Keratinocyte (primary cell): Measurements from ENCODE around the gene MSI2. TPM values are rescaled to one million over a fixed set of nuclear protein-coding genes. Genes with fewer than 3 reads are reported as not detected.

Source experiments
- DNase-seq: peaks from one replicate; pipeline ENCODE4 v3.0.0-alpha.2; 2011; ENCODE audit warnings: low read depth, missing footprints, low spot score
- FAIRE-seq: peaks from 2 replicates; lab custom pipeline; 2011; peaks lifted over from hg19 to GRCh38; lab: Jason Lieb, UNC
- H2AFZ ChIP-seq: 2 replicates; pipeline ENCODE4 v1.6.0; 2012; ENCODE audit warnings: low read length, control low read depth, inconsistent platforms; ENCODE audit not compliant: control insufficient read depth
- H3K27ac ChIP-seq: 2 replicates; pipeline ENCODE4 v1.5.1; 2011; ENCODE audit warnings: low read length; ENCODE audit not compliant: control insufficient read depth, insufficient read depth
- H3K27me3 ChIP-seq: 3 replicates; pipeline ENCODE4 v1.6.0; 2011; ENCODE audit warnings: low read length; ENCODE audit not compliant: control insufficient read depth, insufficient read depth; ENCODE audit errors: extremely low read depth
- H3K36me3 ChIP-seq, 2 experiments: 2 replicates in 1 of 2; 3 replicates in 1 of 2; pipeline ENCODE4 v1.5.1; 2011; ENCODE audit warnings: low read length in 2 of 2, mild to moderate bottlenecking in 1 of 2; ENCODE audit not compliant: control insufficient read depth in 2 of 2, insufficient read depth in 2 of 2; ENCODE audit errors: extremely low read depth in 1 of 2
- H3K4me1 ChIP-seq: 3 replicates; pipeline ENCODE4 v1.5.1; 2011; ENCODE audit warnings: low read length; ENCODE audit not compliant: control insufficient read depth, insufficient read depth; ENCODE audit errors: extremely low read depth
- H3K4me2 ChIP-seq: 3 replicates; pipeline ENCODE4 v1.6.0; 2011; ENCODE audit warnings: low read depth, low read length; ENCODE audit not compliant: control insufficient read depth, insufficient read depth; ENCODE audit errors: extremely low read depth
- H3K4me3 ChIP-seq, 3 experiments: fragments of 200-600 bp in 1 of 3; sonication (generic) in 1 of 3; 2 replicates in 2 of 3; 3 replicates in 1 of 3; pipeline ENCODE4 v1.5.1; 2011 to 2016; ENCODE audit warnings: low read length in 3 of 3, mild to moderate bottlenecking in 3 of 3, control low read depth in 2 of 3, inconsistent platforms in 1 of 3, low read depth in 1 of 3, mixed read lengths in 1 of 3, mixed run types in 1 of 3, moderate library complexity in 1 of 3; ENCODE audit not compliant: control insufficient read depth in 2 of 3, insufficient read depth in 2 of 3; ENCODE audit errors: extremely low read depth in 1 of 3
- H3K79me2 ChIP-seq: 2 replicates; pipeline ENCODE4 v1.6.0; 2012; ENCODE audit warnings: low read length; ENCODE audit not compliant: control insufficient read depth, insufficient read depth
- H3K9ac ChIP-seq: 3 replicates; pipeline ENCODE4 v1.6.0; 2011; ENCODE audit warnings: low read length; ENCODE audit not compliant: control insufficient read depth, insufficient read depth; ENCODE audit errors: extremely low read depth
- H3K9me1 ChIP-seq: 3 replicates; pipeline ENCODE4 v1.6.0; 2011; ENCODE audit warnings: low read length; ENCODE audit not compliant: control insufficient read depth, insufficient read depth; ENCODE audit errors: extremely low read depth
- H3K9me3 ChIP-seq: 2 replicates; pipeline ENCODE4 v1.5.1; 2012; ENCODE audit warnings: low read depth, low read length; ENCODE audit not compliant: control insufficient read depth
- H4K20me1 ChIP-seq: 3 replicates; pipeline ENCODE4 v1.6.0; 2011; ENCODE audit warnings: low read length; ENCODE audit not compliant: control insufficient read depth, insufficient read depth; ENCODE audit errors: extremely low read depth
- CTCF ChIP-seq, 3 experiments: IDR thresholded peaks in 1 of 3; conservative IDR thresholded peaks in 1 of 3; optimal IDR thresholded peaks in 1 of 3; 2 replicates in 2 of 3; 3 replicates in 1 of 3; pipeline versions ENCODE3 to v1.5.1; 2011; ENCODE audit warnings: low read length in 3 of 3, mild to moderate bottlenecking in 3 of 3, moderate library complexity in 2 of 3, control low read depth in 1 of 3, inconsistent platforms in 1 of 3; ENCODE audit not compliant: insufficient read depth in 2 of 3; ENCODE audit errors: extremely low read depth in 1 of 3
- EZH2 ChIP-seq: IDR thresholded peaks from one replicate; pipeline ENCODE4 v1.6.1; 2012; ENCODE audit warnings: inconsistent platforms, mild to moderate bottlenecking, low read length, moderate library complexity
- dilution Hi-C: fragments of 300-500 bp; cut with MboI; formaldehyde crosslinking; loops from one replicate; pipeline ENCODE4 v1.7.0; 2020; ENCODE audit warnings: low sequenced_read_pairs; ENCODE audit not compliant: extremely low pct_ligation_motif_present
- polyA plus RNA-seq, 5 experiments: library from polyadenylated mRNA; depleted of rRNA in 3 of 5; stranded (reverse) in 3 of 5; stranded (forward) in 1 of 5; unstranded in 1 of 5; fragments of >200 nt; gene quantifications; 1 replicate in 1 of 5; 2 replicates in 3 of 5; 3 replicates in 1 of 5; pipeline versions ENCODE4 v1.2.1 to v1.2.3, GENCODE V29; 2011 to 2012; ENCODE audit warnings: missing spikeins in 2 of 5, low read depth in 1 of 5, low replicate concordance in 1 of 5

Gene MSI2
- polyA plus RNA-seq, 1 donor (not counting 4 experiments of a cell fraction or from before 2014, with no cell fraction given), result 22.3 TPM

DNA sequence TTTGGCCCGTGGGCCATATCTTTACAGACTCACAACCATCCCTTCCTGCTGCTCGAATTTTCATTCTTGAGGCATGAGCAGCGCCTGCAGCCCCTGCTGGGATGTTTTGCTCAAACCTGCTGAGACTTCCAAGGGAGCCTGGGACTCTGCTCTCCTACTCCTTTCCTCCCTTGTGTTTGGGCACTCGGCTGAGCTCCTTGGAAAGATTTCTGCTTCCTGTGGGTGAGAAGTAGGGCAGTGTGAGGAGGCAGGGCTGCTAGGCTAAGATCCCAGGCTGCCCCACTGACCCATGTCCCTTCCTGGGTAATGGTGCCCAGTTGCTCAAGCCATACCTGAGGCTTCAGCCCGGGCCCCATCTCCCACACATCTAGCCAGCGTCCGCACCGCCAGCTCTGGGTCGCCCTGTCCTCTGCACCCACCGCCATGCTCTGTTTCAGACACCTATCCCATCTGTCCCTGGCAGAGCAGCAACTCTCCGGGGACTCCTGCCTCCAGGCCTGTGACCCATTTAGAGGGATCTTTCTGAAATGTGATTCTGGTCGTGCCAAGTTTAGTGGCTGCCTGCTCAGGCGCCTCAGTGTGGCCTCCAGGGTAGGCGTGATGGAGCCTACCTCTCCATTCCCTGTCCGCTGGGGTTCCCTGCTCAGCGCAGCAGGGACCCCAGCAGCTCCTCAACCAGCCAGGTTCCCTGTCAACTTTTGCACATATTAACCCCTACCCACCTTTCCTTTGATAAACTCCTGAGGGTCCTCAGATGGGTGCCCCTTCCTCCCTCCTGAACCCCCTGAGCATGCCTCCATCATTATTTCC is 298.7 kb downstream of the MSI2 start:
- H3K9me3 ChIP-seq, result no peaks in the 10 kb centered on the region
- no peak overlapping the region for H3K27ac ChIP-seq
- dilution Hi-C loops, result no loop called here
- H3K79me2 ChIP-seq, result no peaks in the 10 kb centered on the region
- DNase-seq (no peak), FAIRE-seq (no peak)
- H2AFZ ChIP-seq, result no peak overlapping the region
- no peak overlapping the region for H3K4me3 ChIP-seq
- no peaks in the 10 kb centered on the region for H3K27me3 ChIP-seq
- no peaks in the 10 kb centered on the region for H3K9me1 ChIP-seq
- H3K36me3 ChIP-seq, result no peaks in the 10 kb centered on the region
- H4K20me1 ChIP-seq, result no peaks in the 10 kb centered on the region
- peaks cover 15% of the 10 kb centered on the region for H3K4me1 ChIP-seq
- TF ChIP-seq EZH2, result no peak
- no peak for TF ChIP-seq CTCF (optimal IDR thresholded peaks at IDR 0.05 in 1 of 3, IDR thresholded peaks at IDR 0.05 in 1 of 3, conservative IDR thresholded peaks at IDR 0.05 in 1 of 3; ENCODE audit: extremely low read depth in 1 of 3, insufficient read depth in 2 of 3, low read length in 3 of 3)
- no peak overlapping the region for H3K9ac ChIP-seq
- no peak overlapping the region for H3K4me2 ChIP-seq

GRCh38 chr17:57555636-57556175 is 299.4 kb downstream of the MSI2 start:
- Histone ChIP-seq H2AFZ (no peak overlapping the region), H3K9ac (no peak overlapping the region), H3K27me3 (no peaks in the 10 kb centered on the region), H3K79me2 (no peaks in the 10 kb centered on the region), H4K20me1 (no peaks in the 10 kb centered on the region), H3K9me3 (no peaks in the 10 kb centered on the region), H3K4me3 (no peak overlapping the region), H3K4me2 (no peak overlapping the region), H3K36me3 (no peaks in the 10 kb centered on the region), H3K4me1 (peaks cover 15% of the 10 kb centered on the region), H3K27ac (no peak overlapping the region), H3K9me1 (no peaks in the 10 kb centered on the region)
- dilution Hi-C loops, result no loop called here
- TF ChIP-seq CTCF (optimal IDR thresholded peaks at IDR 0.05 in 1 of 3, IDR thresholded peaks at IDR 0.05 in 1 of 3, conservative IDR thresholded peaks at IDR 0.05 in 1 of 3; ENCODE audit: extremely low read depth in 1 of 3, insufficient read depth in 2 of 3, low read length in 3 of 3) (no peak), EZH2 (no peak)
- no peak for FAIRE-seq
- no peak for DNase-seq
